A549 treated with AZD9567 at 1 μM for 4 hours (cell line): ENCODE data around the gene DCAF5. TPM values are rescaled to one million over a fixed set of nuclear protein-coding genes. Genes with fewer than 3 reads are reported as not detected.

Experiments
- total RNA-seq: library from RNA; stranded (reverse); fragments of 200-300 nt; extraction: Qiagen RNA extraction; gene quantifications from 5 replicates; pipeline ENCODE4 v1.2.3, GENCODE V29; 2022; ENCODE audit not compliant: insufficient read depth

The DCAF5 gene
- 15.8 to 27.3 TPM (median 19.6 TPM) in 5 replicates for total RNA-seq

GRCh38 chr14:69152902-69153151 lies at the start of gene DCAF5:
TSS of gene DCAF5 (minus strand) at chr14:69153119. CDS start at chr14:69152978, 141 bp downstream.

GRCh38 chr14:69191340-69192111 lies 38.6 kb upstream of the DCAF5 start, which contains the start of gene EXD2:
TSS of gene EXD2 (plus strand) at chr14:69191498. CDS start at chr14:69209471, 17,973 bp downstream.

Other genes starting within 250 kb of the DCAF5 start
- 183 to 203 TPM (median 188 TPM) in 5 replicates for gene ACTN1, start 173.8 kb downstream of the DCAF5 start, total RNA-seq
- 9.6 to 12.5 TPM (median 11.3 TPM) in 5 replicates for gene EXD2, start 38.4 kb upstream of the DCAF5 start, total RNA-seq
- gene GALNT16, start 107.0 kb upstream of the DCAF5 start, total RNA-seq: 1.9 to 4.7 TPM (median 2.9 TPM) in 5 replicates
- gene ERH, start 245.2 kb upstream of the DCAF5 start, total RNA-seq: 317 to 361 TPM (median 332 TPM) in 5 replicates
- 38.1 to 42.5 TPM (median 39.0 TPM) in 5 replicates for gene SLC39A9, start 245.6 kb upstream of the DCAF5 start, total RNA-seq